ENCODE results near the gene SCN4A. TPM values are rescaled to one million over a fixed set of nuclear protein-coding genes. Genes with fewer than 3 reads are reported as not detected.
A peak's percentile ranks its signal among the peaks of the same experiment; 100 is the strongest.

SCN4A gene
- total RNA-seq, 1 donor from 2014 or later, result not detected

DNA sequence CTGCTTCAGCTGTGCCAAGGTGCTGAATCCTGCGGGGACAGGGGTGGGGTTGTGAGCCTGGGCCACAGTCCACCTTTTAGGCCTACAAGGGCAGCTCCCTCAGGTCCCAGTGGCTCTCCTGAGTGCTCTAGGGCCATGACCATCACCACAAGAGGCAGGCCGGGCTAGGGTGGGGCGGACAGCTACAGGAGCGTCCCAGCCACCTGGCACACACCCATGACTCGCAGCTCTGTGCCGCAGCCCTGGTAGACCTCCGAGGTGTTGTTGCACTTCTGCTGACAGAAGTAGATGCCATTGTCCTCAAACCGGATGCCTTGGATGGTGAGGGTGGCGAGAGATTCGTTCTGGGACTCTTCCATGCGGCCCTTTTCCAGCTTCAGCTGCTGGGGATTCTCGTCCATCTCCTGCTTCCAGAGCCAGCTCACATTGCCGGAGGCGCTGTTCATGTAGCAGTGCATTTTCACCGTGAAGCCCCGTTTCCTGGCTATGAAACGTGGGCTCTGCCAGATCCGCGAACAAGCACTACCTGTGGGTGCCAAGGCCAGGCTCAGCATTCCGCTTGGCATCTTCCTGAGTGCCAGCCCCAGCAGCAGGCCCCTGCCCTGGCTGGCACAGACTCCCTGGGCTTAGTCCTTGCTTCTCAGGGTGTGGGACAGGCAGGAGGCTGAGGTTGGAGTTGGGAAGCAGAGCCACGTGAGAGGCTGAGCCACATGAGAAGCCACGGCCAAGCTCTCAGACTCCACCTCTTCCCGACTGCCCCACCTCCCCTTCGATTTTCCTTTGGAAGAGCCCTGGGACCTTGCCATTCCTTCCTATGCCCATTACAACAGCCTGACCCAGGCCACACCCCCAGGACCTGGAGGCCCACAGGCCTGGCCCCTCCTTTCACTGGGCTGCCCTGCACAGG, 42.6 kb downstream of the SCN4A start:
- Histone ChIP-seq H3K27ac (peak overlapping the region; percentile 36), H3K27me3 (no peaks in the 10 kb centered on the region), H3K36me3 (no peaks in the 10 kb centered on the region), H3K9me3 (no peaks in the 10 kb centered on the region), H3K4me1 (peaks cover 5% of the 10 kb centered on the region), H3K4me3 (no peak overlapping the region)
- DNase-seq (no peak), ATAC-seq (no peak)
- TF ChIP-seq, protein P1, sequence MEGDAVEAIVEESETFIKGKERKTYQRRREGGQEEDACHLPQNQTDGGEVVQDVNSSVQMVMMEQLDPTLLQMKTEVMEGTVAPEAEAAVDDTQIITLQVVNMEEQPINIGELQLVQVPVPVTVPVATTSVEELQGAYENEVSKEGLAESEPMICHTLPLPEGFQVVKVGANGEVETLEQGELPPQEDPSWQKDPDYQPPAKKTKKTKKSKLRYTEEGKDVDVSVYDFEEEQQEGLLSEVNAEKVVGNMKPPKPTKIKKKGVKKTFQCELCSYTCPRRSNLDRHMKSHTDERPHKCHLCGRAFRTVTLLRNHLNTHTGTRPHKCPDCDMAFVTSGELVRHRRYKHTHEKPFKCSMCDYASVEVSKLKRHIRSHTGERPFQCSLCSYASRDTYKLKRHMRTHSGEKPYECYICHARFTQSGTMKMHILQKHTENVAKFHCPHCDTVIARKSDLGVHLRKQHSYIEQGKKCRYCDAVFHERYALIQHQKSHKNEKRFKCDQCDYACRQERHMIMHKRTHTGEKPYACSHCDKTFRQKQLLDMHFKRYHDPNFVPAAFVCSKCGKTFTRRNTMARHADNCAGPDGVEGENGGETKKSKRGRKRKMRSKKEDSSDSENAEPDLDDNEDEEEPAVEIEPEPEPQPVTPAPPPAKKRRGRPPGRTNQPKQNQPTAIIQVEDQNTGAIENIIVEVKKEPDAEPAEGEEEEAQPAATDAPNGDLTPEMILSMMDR (IDR thresholded peaks at IDR 0.05), result no peak
- intact Hi-C loops (cut with DNase I), result no loop called here

- DNase-seq (no peak), ATAC-seq (no peak)
- H3K27me3 ChIP-seq, result no peaks in the 10 kb centered on the region
- H3K4me3 ChIP-seq, result no peak overlapping the region
- TF ChIP-seq, protein P1 (IDR thresholded peaks at IDR 0.05), result no peak
- H3K27ac ChIP-seq, result no peak overlapping the region
- intact Hi-C loops (cut with DNase I), result no loop called here
- H3K36me3 ChIP-seq, result no peaks in the 10 kb centered on the region
- H3K4me1 ChIP-seq, result peaks cover 5% of the 10 kb centered on the region
- H3K9me3 ChIP-seq, result no peaks in the 10 kb centered on the region
Observed at GRCh38 chr17:63928966-63929695, 43.6 kb downstream of the SCN4A start.

- peaks cover 5% of the 10 kb centered on the region for H3K4me1 ChIP-seq
- no peak overlapping the region for H3K4me3 ChIP-seq
- intact Hi-C loops (cut with DNase I), result no loop called here
- no peaks in the 10 kb centered on the region for H3K36me3 ChIP-seq
- no peaks in the 10 kb centered on the region for H3K27me3 ChIP-seq
- no peaks in the 10 kb centered on the region for H3K9me3 ChIP-seq
- no peak overlapping the region for H3K27ac ChIP-seq
- DNase-seq, result no peak
- TF ChIP-seq, protein P1 (IDR thresholded peaks at IDR 0.05), result no peak
- no peak for ATAC-seq
Observed at GRCh38 chr17:63928172-63928666, 44.5 kb downstream of the SCN4A start.

- H3K27ac ChIP-seq, result no peak overlapping the region
- no peaks in the 10 kb centered on the region for H3K27me3 ChIP-seq
- H3K4me1 ChIP-seq, result peaks cover 5% of the 10 kb centered on the region
- intact Hi-C loops (cut with DNase I), result no loop called here
- TF ChIP-seq, protein P1 (IDR thresholded peaks at IDR 0.05), result no peak
- H3K36me3 ChIP-seq, result no peaks in the 10 kb centered on the region
- no peak for DNase-seq
- no peak for ATAC-seq
- H3K4me3 ChIP-seq, result no peak overlapping the region
- no peaks in the 10 kb centered on the region for H3K9me3 ChIP-seq
Observed at GRCh38 chr17:63927464-63928171, 45.1 kb downstream of the SCN4A start.

DNA sequence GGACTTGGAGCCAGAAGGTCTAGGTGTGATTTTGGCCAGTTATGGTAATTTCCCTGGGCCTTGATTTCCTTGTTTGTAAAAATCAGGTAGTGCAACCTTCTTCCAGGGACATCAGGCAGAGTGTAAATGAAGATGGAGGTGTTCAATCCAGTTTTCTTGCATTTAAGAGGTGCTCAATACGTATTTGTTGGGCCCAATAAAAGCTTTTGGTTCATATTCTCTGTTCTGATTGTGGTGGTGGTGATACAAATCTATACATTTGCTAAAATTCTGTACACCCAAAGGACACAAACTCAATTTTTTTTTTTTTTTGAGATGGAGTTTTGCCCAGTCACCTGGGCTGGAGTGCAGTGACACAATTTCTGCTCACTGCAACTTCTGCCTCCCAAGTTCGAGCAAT, 46.6 kb downstream of the SCN4A start:
- ATAC-seq, result no peak
- intact Hi-C loops (cut with DNase I), result no loop called here
- TF ChIP-seq, protein P1 (IDR thresholded peaks at IDR 0.05), result no peak

More for the DNA sequence above, 46.6 kb downstream of the SCN4A start:
- Histone ChIP-seq H3K9me3 (no peaks in the 10 kb centered on the region), H3K27me3 (no peaks in the 10 kb centered on the region), H3K27ac (no peak overlapping the region), H3K4me3 (no peak overlapping the region), H3K4me1 (peaks cover 5% of the 10 kb centered on the region), H3K36me3 (no peaks in the 10 kb centered on the region)
- no peak for DNase-seq

All from upper lobe of right lung (tissue), 1 donor.